Breast epithelium (tissue), 4 donors: ENCODE measurements around the gene NFATC3. TPM values are rescaled to one million over a fixed set of nuclear protein-coding genes. Genes with fewer than 3 reads are reported as not detected.
"Not testable (repeated sequence)": the region's sequence is repeated elsewhere in the genome, so short reads cannot be mapped to it uniquely, and the experiment has no call there.

Experiments used
- DNase-seq, 2 donors: peaks; one replicate each; pipeline ENCODE4 v3.0.0-alpha.2; 2019; ENCODE audit warnings: low spot score in 2 of 2
- H3K27ac ChIP-seq, 2 donors: fragments of 200-600 bp; sonication (generic) in 1 of 2; one replicate each; pipeline ENCODE4 v1.5.1; 2016 to 2019; ENCODE audit warnings: mild to moderate bottlenecking in 1 of 2
- H3K27me3 ChIP-seq, 2 donors: fragments of 200-600 bp; sonication (generic) in 1 of 2; one replicate each; pipeline versions ENCODE4 v1.5.1 to v1.6.0; 2017 to 2019; ENCODE audit warnings: control low read depth in 1 of 2, mild to moderate bottlenecking in 1 of 2
- H3K36me3 ChIP-seq: fragments of 200-600 bp; one replicate; pipeline ENCODE4 v1.5.1; 2019
- H3K4me1 ChIP-seq, 2 donors: fragments of 200-600 bp; sonication (generic); one replicate each; pipeline ENCODE4 v1.5.1; 2016 to 2019; ENCODE audit warnings: control low read depth in 1 of 2
- H3K4me3 ChIP-seq, 3 donors: fragments of 200-600 bp; sonication (generic); 1 replicate in 2 of 3; 2 replicates in 1 of 3; pipeline ENCODE4 v1.5.1; 2016 to 2019; ENCODE audit warnings: mild to moderate bottlenecking in 3 of 3, moderate library complexity in 2 of 3
- H3K9me3 ChIP-seq, 2 donors: fragments of 200-600 bp; sonication (generic) in 1 of 2; one replicate each; pipeline ENCODE4 v1.5.1; 2016 to 2019; ENCODE audit warnings: control low read depth in 1 of 2
- CTCF ChIP-seq, 3 donors: fragments of 450-650 bp; IDR thresholded peaks; one replicate each; pipeline ENCODE4 v1.5.1; 2016 to 2017; ENCODE audit warnings: antibody characterized with exemption in 3 of 3, mild to moderate bottlenecking in 3 of 3, moderate library complexity in 3 of 3
- POLR2A ChIP-seq: fragments of 450-650 bp; IDR thresholded peaks from one replicate; pipeline ENCODE4 v1.6.1; 2016; ENCODE audit warnings: antibody characterized with exemption, mild to moderate bottlenecking, moderate library complexity
- POLR2AphosphoS5 ChIP-seq, 3 donors: sonication (generic); formaldehyde crosslinking; IDR thresholded peaks; one replicate each; pipeline ENCODE4 v1.6.1; 2017; ENCODE audit warnings: antibody characterized with exemption in 3 of 3
- intact Hi-C: fragments of 100-400 bp; cut with DNase I; formaldehyde crosslinking; loops from one replicate; pipeline ENCODE4 v1.15.1; 2023; ENCODE audit warnings: low total_unique reads
- total RNA-seq, 3 donors: library from RNA; depleted of rRNA; stranded (reverse); fragments of >200 nt; gene quantifications; one replicate each; pipeline ENCODE4 v1.1.0, GENCODE V29; 2016

The NFATC3 gene
- total RNA-seq, 3 donors from 2014 or later = 52.0 to 64.2 (median 60.6) TPM

GRCh38 chr16:68111379-68111778, 26.2 kb downstream of the NFATC3 start:
- peaks cover 0 to 8% of the 10 kb centered on the region in 2 donors for H3K9me3 ChIP-seq
- no peaks in the 10 kb centered on the region for H3K36me3 ChIP-seq
- intact Hi-C loops = no loop called here
- no peak overlapping the region for H3K27ac ChIP-seq
- TF ChIP-seq CTCF (IDR thresholded peaks at IDR 0.05) (no peak), POLR2A (no peak), POLR2AphosphoS5 (IDR thresholded peaks at IDR 0.05) (no peak)
- no peak overlapping the region for H3K4me3 ChIP-seq
- no peaks in the 10 kb centered on the region for H3K27me3 ChIP-seq
- no peak for DNase-seq
- H3K4me1 ChIP-seq = no peaks in the 10 kb centered on the region

GRCh38 chr16:68113059-68113761, 28.0 kb downstream of the NFATC3 start:
- TF ChIP-seq POLR2AphosphoS5 (IDR thresholded peaks at IDR 0.05) = no peak
- no peak for TF ChIP-seq CTCF (IDR thresholded peaks at IDR 0.05)
- no peak for TF ChIP-seq POLR2A
- Histone ChIP-seq H3K27ac (no peak overlapping the region), H3K4me3 (no peak overlapping the region)

GRCh38 chr16:68113765-68114240, 28.6 kb downstream of the NFATC3 start:
- no peak overlapping the region for H3K27ac ChIP-seq
- no peak for DNase-seq
- peaks cover 0 to 3% of the 10 kb centered on the region in 2 donors for H3K9me3 ChIP-seq
- no peaks in the 10 kb centered on the region for H3K4me1 ChIP-seq
- H3K27me3 ChIP-seq = no peaks in the 10 kb centered on the region
- TF ChIP-seq POLR2A (no peak), POLR2AphosphoS5 (IDR thresholded peaks at IDR 0.05) (no peak), CTCF (IDR thresholded peaks at IDR 0.05) (no peak)
- H3K36me3 ChIP-seq = no peaks in the 10 kb centered on the region
- no peak overlapping the region for H3K4me3 ChIP-seq
- intact Hi-C loops = no loop called here

More at GRCh38 chr16:68113059-68113761, 28.0 kb downstream of the NFATC3 start:
- intact Hi-C loops = no loop called here
- Histone ChIP-seq H3K36me3 (no peaks in the 10 kb centered on the region), H3K4me1 (no peaks in the 10 kb centered on the region), H3K9me3 (peaks cover 0 to 8% of the 10 kb centered on the region in 2 donors), H3K27me3 (no peaks in the 10 kb centered on the region)
- no peak for DNase-seq

- intact Hi-C loops, H3K4me1 ChIP-seq: not testable (repeated sequence)
Measured at GRCh38 chr16:68114939-68115338, 29.8 kb downstream of the NFATC3 start.

GRCh38 chr16:68115851-68116250, 30.7 kb downstream of the NFATC3 start:
- Histone ChIP-seq H3K4me1 (no peaks in the 10 kb centered on the region), H3K9me3 (no peaks in the 10 kb centered on the region), H3K27me3 (no peaks in the 10 kb centered on the region), H3K4me3 (no peak overlapping the region), H3K36me3 (no peaks in the 10 kb centered on the region), H3K27ac (no peak overlapping the region)
- TF ChIP-seq CTCF (IDR thresholded peaks at IDR 0.05) = no peak
- TF ChIP-seq POLR2A = no peak
- TF ChIP-seq POLR2AphosphoS5 (IDR thresholded peaks at IDR 0.05) = no peak
- no peak for DNase-seq
- intact Hi-C loops = no loop called here

More at GRCh38 chr16:68114939-68115338, 29.8 kb downstream of the NFATC3 start:
- DNase-seq, H3K27ac ChIP-seq, H3K27me3 ChIP-seq, H3K36me3 ChIP-seq, H3K9me3 ChIP-seq, H3K4me3 ChIP-seq: not testable (repeated sequence)
